Activated CD4-positive, alpha-beta memory T cell treated with anti-CD3 and anti-CD28 coated beads for 36 hours (primary cell): Measurements from ENCODE around the gene WWC1. TPM values are rescaled to one million over a fixed set of nuclear protein-coding genes. Genes with fewer than 3 reads are reported as not detected.

Experiments
- CTCF ChIA-PET: fragments of 350-600 bp; sonication (Branson Sonifier 250); formaldehyde crosslinking; loops from one replicate; lab custom pipeline; 2021; ENCODE audit warnings: antibody characterized with exemption, inconsistent platforms; lab: Charles Lee
- POLR2A ChIA-PET: fragments of 350-600 bp; sonication (Branson Sonifier 250); formaldehyde crosslinking; loops from one replicate; lab custom pipeline; 2021; ENCODE audit warnings: antibody characterized with exemption; lab: Charles Lee
- DNase-seq: peaks from one replicate; pipeline ENCODE4 v3.0.0-alpha.2; 2020
- H3K27ac Mint-ChIP-seq: one replicate; pipeline ENCODE4 v1.8.0; 2021; ENCODE audit warnings: mixed read lengths
- H3K27me3 Mint-ChIP-seq: one replicate; pipeline ENCODE4 v1.8.0; 2021; ENCODE audit warnings: mixed read lengths
- H3K36me3 Mint-ChIP-seq: one replicate; pipeline ENCODE4 v1.8.0; 2021; ENCODE audit warnings: mixed read lengths
- H3K4me1 Mint-ChIP-seq: one replicate; pipeline ENCODE4 v1.8.0; 2021; ENCODE audit warnings: low read depth, mixed read lengths
- H3K4me3 Mint-ChIP-seq: one replicate; pipeline ENCODE4 v1.8.0; 2021; ENCODE audit warnings: mild to moderate bottlenecking, mixed read lengths
- H3K9me3 Mint-ChIP-seq: one replicate; pipeline ENCODE4 v1.8.0; 2021; ENCODE audit warnings: mixed read lengths
- intact Hi-C: fragments of 100-400 bp; cut with micrococcal nuclease; formaldehyde crosslinking; loops from one replicate; pipeline ENCODE4 v1.15.1; 2023
- total RNA-seq, 2 experiments: library from RNA; stranded (reverse); gene quantifications; one replicate each; pipeline ENCODE4 v1.2.3, GENCODE V29; 2021

Gene WWC1
- total RNA-seq, 2 experiments from 2014 or later = 0.82 to 1.3 TPM

DNA sequence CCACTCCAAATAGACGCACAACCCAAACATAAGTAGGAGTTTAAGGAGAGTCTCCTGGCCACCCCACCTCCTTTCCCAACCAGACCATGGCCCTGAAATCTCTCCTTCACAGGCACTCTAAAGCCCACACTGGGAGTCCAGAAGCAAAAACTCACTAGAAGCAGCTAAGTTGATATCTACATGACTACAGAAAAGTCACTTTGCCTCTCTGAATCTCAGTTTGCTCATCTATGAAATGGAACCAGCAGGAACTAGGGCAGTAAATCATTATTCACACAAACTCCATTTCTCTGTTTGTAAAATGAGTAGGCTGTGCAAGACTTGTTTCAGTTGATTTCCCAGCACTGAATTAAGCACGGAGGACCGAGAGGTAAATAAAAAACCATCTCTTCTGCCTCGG lies 4.1 kb upstream of the WWC1 start:
- intact Hi-C loops = loop anchor here (5.0 kb wide), 2 partner anchors 120 to 290 kb away; partner anchors contain the start of gene PANK3
- no peak overlapping the region for H3K4me3 Mint-ChIP-seq

DNA sequence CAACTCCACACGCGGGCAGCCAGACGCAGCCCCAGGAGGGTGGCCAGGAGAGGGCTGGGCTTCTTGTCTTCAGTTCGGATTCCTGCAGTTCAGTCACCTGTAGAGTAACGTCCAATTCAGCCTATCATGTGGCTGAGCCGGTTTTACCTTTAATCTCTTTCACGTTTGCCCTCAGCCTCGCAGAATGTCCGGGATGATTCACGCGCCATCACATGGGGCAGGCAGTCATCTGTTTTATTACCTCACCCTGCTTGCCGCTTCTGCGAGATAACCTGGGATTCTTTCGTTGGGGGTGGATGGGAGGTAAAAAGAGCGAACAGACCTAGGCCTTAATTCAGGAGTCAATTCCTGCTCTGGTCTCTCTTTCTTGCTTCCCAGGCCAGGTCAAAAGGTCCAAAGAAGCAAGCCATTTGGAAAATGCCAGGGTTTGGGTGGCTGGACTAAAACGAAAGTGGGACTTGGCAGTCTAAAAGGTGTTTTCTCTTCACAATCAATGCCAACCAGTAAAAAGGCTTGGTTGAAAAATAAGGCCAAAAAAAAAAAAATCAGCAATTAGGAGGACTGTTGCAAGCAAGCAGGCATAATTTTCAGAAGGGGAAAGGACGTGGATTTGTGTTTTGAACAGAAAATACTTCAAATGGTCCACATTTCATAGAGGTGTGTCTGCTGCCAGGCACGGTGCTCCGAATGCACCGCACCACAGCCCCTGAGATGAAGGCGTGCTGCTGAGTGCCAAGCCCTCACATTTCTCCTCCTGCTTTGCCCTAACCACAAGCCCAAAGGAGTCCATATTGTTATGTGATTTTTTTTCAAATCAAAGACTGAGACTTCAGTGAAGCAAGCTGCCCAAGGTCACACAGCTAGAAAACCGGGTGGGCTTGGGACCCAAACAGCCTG lies 2.8 kb upstream of the WWC1 start:
- no peak for DNase-seq
- Mint-ChIP-seq H3K4me1 (peaks cover 36% of the 10 kb centered on the region), H3K27ac (no peak overlapping the region), H3K9me3 (peaks cover 17% of the 10 kb centered on the region), H3K4me3 (no peak overlapping the region), H3K36me3 (no peaks in the 10 kb centered on the region), H3K27me3 (peaks cover 21% of the 10 kb centered on the region)
- ChIA-PET POLR2A (no interaction called here), CTCF (no interaction called here)
- intact Hi-C loops = loop anchor here (5.0 kb wide), 2 partner anchors 119 to 289 kb away; partner anchors contain the start of gene PANK3

More for the DNA sequence above, 4.1 kb upstream of the WWC1 start:
- no peak for DNase-seq
- ChIA-PET CTCF (no interaction called here), POLR2A (no interaction called here)
- Mint-ChIP-seq H3K9me3 (peaks cover 17% of the 10 kb centered on the region), H3K27me3 (peaks cover 15% of the 10 kb centered on the region), H3K4me1 (peaks cover 29% of the 10 kb centered on the region), H3K36me3 (no peaks in the 10 kb centered on the region), H3K27ac (no peak overlapping the region)

DNA sequence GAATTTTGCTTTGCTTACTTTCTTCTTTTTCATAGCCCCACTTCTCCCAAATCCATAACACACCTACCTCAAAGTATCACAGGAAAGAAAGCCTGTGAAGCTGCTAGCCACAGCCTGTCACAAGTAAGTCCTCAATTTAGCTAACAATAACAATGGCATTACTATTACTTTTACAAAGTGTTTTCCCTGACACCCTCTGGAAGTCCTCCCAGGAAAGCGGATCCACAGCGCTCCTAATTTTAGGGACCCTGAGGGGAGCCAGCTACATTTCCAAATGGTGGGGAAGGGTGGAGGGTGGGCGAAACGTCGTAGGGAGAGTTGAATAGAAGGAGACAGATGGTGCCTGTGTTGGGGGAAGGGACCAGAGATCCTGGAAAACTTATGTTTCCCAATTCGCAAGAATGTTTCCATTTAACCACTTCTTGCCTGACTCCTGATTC lies 523 bp upstream of the WWC1 start:
- H3K36me3 Mint-ChIP-seq = no peaks in the 10 kb centered on the region
- no peak overlapping the region for H3K27ac Mint-ChIP-seq
- ChIA-PET CTCF (interaction anchor here (0.8 to 1.5 kb wide), 3 partner anchors 9 to 21 kb away, joined by 3 to 4 read pairs (median 3); no protein-coding TSS in a partner anchor), POLR2A (no interaction called here)
- H3K4me1 Mint-ChIP-seq = peaks cover 35% of the 10 kb centered on the region
- H3K27me3 Mint-ChIP-seq = peaks cover 15% of the 10 kb centered on the region
- DNase-seq = no peak
- intact Hi-C loops = loop anchor here (5.0 kb wide), 1 partner anchor 316 kb away; no protein-coding TSS in a partner anchor
- H3K4me3 Mint-ChIP-seq = peak overlapping the region; percentile 64
- H3K9me3 Mint-ChIP-seq = no peaks in the 10 kb centered on the region

GRCh38 chr5:168291964-168292785 lies 730 bp downstream of the WWC1 start:
- peaks cover 10% of the 10 kb centered on the region for H3K27me3 Mint-ChIP-seq
- DNase-seq = no peak
- H3K4me1 Mint-ChIP-seq = peaks cover 26% of the 10 kb centered on the region
- H3K4me3 Mint-ChIP-seq = peak overlapping the region; percentile 20
- intact Hi-C loops = loop anchor here (5.0 kb wide), 1 partner anchor 315 kb away; no protein-coding TSS in a partner anchor
- no peaks in the 10 kb centered on the region for H3K9me3 Mint-ChIP-seq
- no peak overlapping the region for H3K27ac Mint-ChIP-seq
- ChIA-PET CTCF (interaction anchor here (0.7 to 1.5 kb wide), 4 partner anchors 13 to 198 kb away, joined by 3 to 6 read pairs (median 3); no protein-coding TSS in a partner anchor), POLR2A (no interaction called here)
- H3K36me3 Mint-ChIP-seq = no peaks in the 10 kb centered on the region

DNA sequence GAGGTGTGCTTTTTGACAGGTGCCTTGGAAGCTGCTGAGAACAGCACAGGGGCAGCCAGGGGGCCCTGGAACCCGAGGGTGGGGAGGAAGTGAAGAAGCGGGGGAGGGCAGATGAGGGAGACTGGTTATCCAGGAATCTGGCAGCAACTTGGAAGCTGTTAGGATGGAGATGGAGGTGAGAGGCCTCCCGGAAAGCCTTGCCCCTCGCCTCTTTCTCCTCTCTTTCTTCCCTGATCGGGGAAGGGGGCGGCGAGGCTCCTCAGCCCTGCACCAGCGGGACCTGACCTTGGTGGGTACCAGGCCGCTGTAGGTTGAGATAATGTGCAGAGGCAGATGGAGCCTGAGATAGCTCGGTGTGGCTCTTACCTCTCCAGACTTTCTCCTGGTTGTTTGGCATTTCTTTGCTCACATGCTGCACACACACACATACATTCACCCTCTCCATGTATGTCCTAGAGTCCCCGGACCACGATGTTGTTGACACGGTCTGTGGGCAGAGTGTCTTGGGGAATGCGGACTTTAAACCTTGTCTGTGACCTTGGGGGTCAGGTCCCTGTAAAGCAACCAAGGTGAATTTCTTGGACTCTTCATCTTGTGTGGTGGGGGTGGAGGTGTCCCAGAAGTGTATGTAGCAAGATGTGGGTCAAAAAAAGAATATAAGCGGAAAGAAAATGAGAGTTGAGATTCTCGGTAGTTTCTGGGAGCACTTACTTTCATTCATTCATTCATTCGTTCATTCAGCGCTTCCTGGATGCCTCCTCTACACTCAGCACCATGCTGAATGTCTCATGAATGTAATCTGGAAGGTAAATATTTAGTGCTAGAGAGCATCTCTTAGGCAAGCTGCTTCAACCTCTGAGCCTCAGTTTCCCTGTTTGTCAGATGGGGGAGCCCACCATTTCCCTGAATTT lies 1.6 kb downstream of the WWC1 start:
- Mint-ChIP-seq H3K36me3 (no peaks in the 10 kb centered on the region), H3K4me1 (peaks cover 19% of the 10 kb centered on the region), H3K27ac (no peak overlapping the region), H3K4me3 (peak overlapping the region; percentile 20), H3K27me3 (peaks cover 10% of the 10 kb centered on the region), H3K9me3 (no peaks in the 10 kb centered on the region)
- intact Hi-C loops = loop anchor here (5.0 kb wide), 1 partner anchor 314 kb away; no protein-coding TSS in a partner anchor
- no peak for DNase-seq
- ChIA-PET POLR2A (no interaction called here), CTCF (interaction anchor here (1.0 to 1.4 kb wide), 2 partner anchors 12 to 117 kb away, joined by 3 to 6 read pairs; no protein-coding TSS in a partner anchor)

GRCh38 chr5:168295574-168296201 lies 4.2 kb downstream of the WWC1 start:
- no peak for DNase-seq
- ChIA-PET CTCF (interaction anchor here (1.5 kb wide), 1 partner anchor 26 kb away, joined by 3 read pairs; no protein-coding TSS in a partner anchor), POLR2A (no interaction called here)
- Mint-ChIP-seq H3K4me1 (peaks cover 10% of the 10 kb centered on the region), H3K4me3 (no peak overlapping the region), H3K27me3 (peaks cover 10% of the 10 kb centered on the region), H3K36me3 (no peaks in the 10 kb centered on the region), H3K9me3 (no peaks in the 10 kb centered on the region), H3K27ac (no peak overlapping the region)
- intact Hi-C loops = no loop called here

- DNase-seq = no peak
- Mint-ChIP-seq H3K27me3 (peaks cover 6% of the 10 kb centered on the region), H3K27ac (no peak overlapping the region), H3K4me3 (no peak overlapping the region), H3K4me1 (peaks cover 6% of the 10 kb centered on the region), H3K9me3 (no peaks in the 10 kb centered on the region), H3K36me3 (no peaks in the 10 kb centered on the region)
- intact Hi-C loops = no loop called here
- ChIA-PET POLR2A (no interaction called here), CTCF (interaction anchor here (1.5 kb wide), 1 partner anchor 27 kb away, joined by 3 read pairs; no protein-coding TSS in a partner anchor)
These were observed 5.2 kb downstream of the WWC1 start for GRCh38 chr5:168296682-168297081.

GRCh38 chr5:168298949-168299348 lies 7.5 kb downstream of the WWC1 start:
- no peak for DNase-seq
- Mint-ChIP-seq H3K9me3 (no peaks in the 10 kb centered on the region), H3K27ac (no peak overlapping the region), H3K4me1 (no peaks in the 10 kb centered on the region), H3K36me3 (no peaks in the 10 kb centered on the region), H3K4me3 (no peak overlapping the region), H3K27me3 (no peaks in the 10 kb centered on the region)
- ChIA-PET POLR2A (no interaction called here), CTCF (no interaction called here)
- intact Hi-C loops = no loop called here

DNA sequence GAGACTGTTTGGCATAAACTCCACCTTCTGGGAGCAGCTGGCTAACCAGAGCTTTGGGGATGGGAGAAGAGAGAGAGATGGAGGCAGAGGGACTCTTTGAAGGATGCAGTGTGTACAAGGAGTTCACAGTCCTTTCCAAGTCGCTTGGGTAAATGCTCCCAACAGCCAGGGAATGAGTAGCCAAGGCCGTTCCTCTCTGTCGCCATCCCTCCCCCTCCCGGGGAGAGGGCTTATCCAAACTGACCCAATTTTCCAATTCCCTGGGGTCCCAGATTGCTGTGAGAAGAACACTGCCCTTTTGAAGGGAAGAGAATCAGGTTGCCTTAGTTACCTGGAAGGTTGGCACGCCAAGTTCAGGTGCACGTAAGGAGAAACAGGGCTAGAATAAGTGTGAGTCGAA lies 7.9 kb downstream of the WWC1 start:
- POLR2A ChIA-PET = no interaction called here

GRCh38 chr5:168300326-168301182 lies 9.1 kb downstream of the WWC1 start:
- DNase-seq = no peak
- Mint-ChIP-seq H3K27ac (no peak overlapping the region), H3K36me3 (no peaks in the 10 kb centered on the region), H3K27me3 (no peaks in the 10 kb centered on the region), H3K9me3 (no peaks in the 10 kb centered on the region), H3K4me1 (no peaks in the 10 kb centered on the region), H3K4me3 (no peak overlapping the region)
- intact Hi-C loops = no loop called here
- CTCF ChIA-PET = no interaction called here
- POLR2A ChIA-PET = interaction anchor here (0.6 kb wide), 1 partner anchor 186 kb away, joined by 3 read pairs; the partner anchor contains the start of gene RARS1

More for the DNA sequence above, 7.9 kb downstream of the WWC1 start:
- no peaks in the 10 kb centered on the region for H3K36me3 Mint-ChIP-seq
- no peak overlapping the region for H3K27ac Mint-ChIP-seq
- H3K4me1 Mint-ChIP-seq = no peaks in the 10 kb centered on the region
- intact Hi-C loops = no loop called here
- CTCF ChIA-PET = no interaction called here
- H3K27me3 Mint-ChIP-seq = no peaks in the 10 kb centered on the region
- no peaks in the 10 kb centered on the region for H3K9me3 Mint-ChIP-seq
- DNase-seq = no peak
- no peak overlapping the region for H3K4me3 Mint-ChIP-seq
